Subcutaneous abdominal adipose tissue (tissue), 5 donors: ENCODE data around the gene TPO.
"Not testable (repeated sequence)": the region's sequence is repeated elsewhere in the genome, so short reads cannot be mapped to it uniquely, and the experiment has no call there.

ENCODE experiments used
- H3K27ac ChIP-seq: one replicate; pipeline ENCODE4 v1.7.0; 2013; ENCODE audit warnings: low read depth, mild to moderate bottlenecking, inconsistent platforms, low read length, moderate library complexity
- H3K27me3 ChIP-seq, 5 donors: one replicate each; pipeline ENCODE4 v1.7.0; 2013; ENCODE audit warnings: low read length in 5 of 5, inconsistent platforms in 1 of 5; ENCODE audit not compliant: control insufficient read depth in 5 of 5, insufficient read depth in 4 of 5
- H3K36me3 ChIP-seq, 5 donors: one replicate each; pipeline ENCODE4 v1.7.0; 2013; ENCODE audit warnings: low read length in 5 of 5; ENCODE audit not compliant: control insufficient read depth in 5 of 5, insufficient read depth in 5 of 5
- H3K4me1 ChIP-seq, 5 donors: one replicate each; pipeline ENCODE4 v1.7.0; 2013; ENCODE audit warnings: low read length in 5 of 5, mild to moderate bottlenecking in 3 of 5, moderate library complexity in 1 of 5; ENCODE audit not compliant: control insufficient read depth in 5 of 5, insufficient read depth in 5 of 5
- H3K4me3 ChIP-seq, 5 donors: one replicate each; pipeline ENCODE4 v1.7.0; 2013; ENCODE audit warnings: low read length in 5 of 5, low read depth in 1 of 5
- H3K9ac ChIP-seq, 5 donors: one replicate each; pipeline ENCODE4 v1.7.0; 2013; ENCODE audit warnings: low read length in 5 of 5, mild to moderate bottlenecking in 4 of 5, moderate library complexity in 3 of 5
- H3K9me3 ChIP-seq, 5 donors: one replicate each; pipeline ENCODE4 v1.7.0; 2013; ENCODE audit warnings: low read length in 5 of 5; ENCODE audit not compliant: control insufficient read depth in 5 of 5
- donor health status: healthy.
- donor health status: healthy.
- donor health status: healthy.
- donor health status: healthy.
- donor health status: healthy.

The TPO gene

DNA sequence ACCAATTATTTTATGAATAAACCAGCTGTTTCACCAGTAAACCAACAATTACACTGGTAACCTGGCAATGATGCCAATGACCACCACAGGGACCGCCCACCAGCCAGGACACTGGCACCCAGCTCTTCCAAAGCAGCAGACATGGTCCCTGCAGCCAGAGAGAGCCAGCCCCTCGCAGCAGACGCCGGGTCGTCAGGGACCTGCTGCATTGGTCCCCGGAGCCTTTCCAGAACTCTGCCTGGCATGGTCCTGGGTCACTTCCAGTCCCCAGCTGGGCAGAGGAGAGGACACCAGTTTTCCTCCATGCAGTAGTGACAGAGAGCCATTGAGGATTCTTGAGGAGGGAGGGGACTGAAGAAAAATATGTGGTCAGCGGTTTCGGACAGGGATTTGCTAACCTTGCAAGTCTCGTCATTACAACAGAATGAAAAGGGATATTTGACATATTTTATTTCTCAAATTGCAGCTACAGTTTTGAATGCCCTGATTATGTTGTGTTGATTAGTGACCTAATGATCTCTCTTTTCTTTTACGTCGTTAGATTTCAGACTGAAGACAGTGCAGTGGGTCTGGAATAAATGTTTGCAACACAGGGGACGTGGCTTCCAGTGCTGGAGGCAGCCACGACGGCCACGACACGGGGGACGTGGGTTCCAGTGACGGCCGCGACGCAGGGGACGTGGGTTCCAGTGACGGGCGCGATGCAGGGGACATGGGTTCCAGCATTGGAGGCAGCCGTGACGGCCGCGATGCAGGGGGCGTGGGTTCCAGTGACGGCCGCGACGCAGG lies 154.5 kb downstream of the TPO start:
- Histone ChIP-seq H3K9me3 (no peaks in the 10 kb centered on the region), H3K36me3 (no peaks in the 10 kb centered on the region), H3K4me3 (no peak overlapping the region), H3K4me1 (peaks cover 8 to 31% (median 10%) of the 10 kb centered on the region in 5 donors), H3K27me3 (no peaks in the 10 kb centered on the region), H3K27ac (no peak overlapping the region), H3K9ac (no peak overlapping the region)

DNA sequence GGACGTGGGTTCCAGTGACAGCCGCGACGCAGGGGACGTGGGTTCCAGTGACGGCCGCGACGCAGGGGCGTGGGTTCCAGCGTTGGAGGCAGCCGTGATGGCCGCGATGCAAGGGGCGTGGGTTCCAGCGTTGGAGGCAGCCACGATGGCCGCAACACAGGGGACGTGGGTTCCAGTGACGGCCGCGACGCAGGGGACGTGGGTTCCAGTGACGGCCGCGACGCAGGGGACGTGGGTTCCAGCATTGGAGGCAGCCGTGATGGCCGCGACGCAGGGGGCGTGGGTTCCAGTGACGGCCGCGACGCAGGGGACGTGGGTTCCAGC lies 155.0 kb downstream of the TPO start:
- H3K9me3 ChIP-seq, H3K9ac ChIP-seq, H3K4me3 ChIP-seq, H3K27ac ChIP-seq, H3K36me3 ChIP-seq, H3K27me3 ChIP-seq: not testable (repeated sequence)
- H3K4me1 ChIP-seq, result peaks cover 10 to 33% (median 16%) of the 10 kb centered on the region in 5 donors

DNA sequence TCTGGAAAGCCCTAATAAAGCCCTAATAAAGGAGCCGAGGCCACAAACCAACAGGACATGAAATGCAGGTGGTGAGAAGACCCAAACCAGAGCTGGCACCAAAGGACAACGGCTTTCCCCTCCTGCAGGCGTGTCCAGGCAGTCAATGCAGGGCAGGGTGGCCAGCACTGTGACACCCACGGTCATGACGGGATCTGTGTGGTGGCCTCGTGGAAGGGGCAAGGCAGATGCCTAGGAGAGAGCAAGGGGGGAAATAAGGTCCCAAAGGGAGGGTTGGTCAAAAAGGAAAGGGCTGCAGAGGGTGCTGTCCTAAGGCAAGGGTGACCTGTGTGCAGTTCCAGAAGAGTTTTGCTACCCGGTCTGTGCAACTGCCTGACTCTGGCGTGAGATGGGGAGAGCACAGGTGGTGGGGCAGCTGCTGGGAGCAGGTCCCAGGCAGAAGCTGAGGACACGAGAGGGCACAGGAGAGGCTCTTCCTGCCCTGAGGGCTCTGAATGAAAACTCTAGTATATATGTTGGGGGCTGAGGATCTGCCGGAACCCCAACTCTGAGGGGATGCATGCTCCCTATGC lies 156.7 kb downstream of the TPO start:
- Histone ChIP-seq H3K4me1 (peaks cover 6 to 19% (median 16%) of the 10 kb centered on the region in 5 donors), H3K4me3 (no peak overlapping the region), H3K9me3 (no peaks in the 10 kb centered on the region), H3K9ac (no peak overlapping the region), H3K36me3 (no peaks in the 10 kb centered on the region), H3K27ac (no peak overlapping the region), H3K27me3 (no peaks in the 10 kb centered on the region)

DNA sequence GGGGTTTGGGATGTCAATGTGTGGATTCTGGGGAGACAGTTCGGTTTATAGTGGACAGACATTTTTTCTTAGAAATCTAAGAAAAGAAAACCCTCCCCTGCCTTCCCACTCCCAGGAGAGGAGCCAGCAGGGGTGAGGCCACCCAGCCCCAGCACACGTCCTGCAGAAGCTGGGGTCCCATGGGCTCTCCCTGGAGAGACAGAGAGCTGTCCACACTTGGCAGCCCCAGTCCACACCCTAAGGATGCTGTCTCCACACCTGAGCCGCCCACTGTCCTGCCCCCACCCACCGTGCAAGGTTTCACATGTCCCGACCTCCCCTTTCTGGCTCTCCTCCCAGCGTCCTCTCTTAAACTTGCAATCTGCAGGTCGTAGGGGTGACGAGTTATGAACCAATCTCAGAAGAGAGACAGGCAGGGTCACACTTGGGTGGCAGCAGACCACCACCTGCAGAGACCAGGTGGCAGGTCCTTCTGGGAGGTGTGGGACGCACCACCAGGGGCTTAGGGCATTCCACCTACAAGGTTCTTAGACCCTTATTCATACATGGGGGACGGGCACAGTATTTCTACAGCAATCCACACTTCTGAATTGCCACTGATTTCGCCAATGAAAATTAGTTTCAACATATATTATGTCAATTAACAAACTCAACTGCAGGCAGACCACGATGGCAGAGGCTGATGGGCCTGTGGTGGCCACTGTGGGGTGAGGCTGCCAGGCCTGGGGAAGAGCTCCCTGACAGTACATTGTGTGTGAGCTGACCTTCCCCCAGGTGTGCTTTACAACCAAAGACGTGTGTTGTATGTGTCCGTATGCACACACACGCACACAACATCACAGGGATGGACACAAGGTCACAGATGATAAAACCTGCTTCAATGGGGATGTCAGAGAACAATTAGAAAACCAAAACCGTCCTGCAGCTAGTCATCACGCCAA lies 158.5 kb downstream of the TPO start:
- H3K27me3 ChIP-seq, result no peaks in the 10 kb centered on the region
- no peaks in the 10 kb centered on the region for H3K9me3 ChIP-seq
- peak overlapping the region; percentile 50 for H3K27ac ChIP-seq
- H3K4me3 ChIP-seq, result no peak overlapping the region
- peaks cover 6 to 19% (median 16%) of the 10 kb centered on the region in 5 donors for H3K4me1 ChIP-seq
- no peaks in the 10 kb centered on the region for H3K36me3 ChIP-seq
- H3K9ac ChIP-seq, result peak overlapping the region in 1 of 5 donors; percentile 6

DNA sequence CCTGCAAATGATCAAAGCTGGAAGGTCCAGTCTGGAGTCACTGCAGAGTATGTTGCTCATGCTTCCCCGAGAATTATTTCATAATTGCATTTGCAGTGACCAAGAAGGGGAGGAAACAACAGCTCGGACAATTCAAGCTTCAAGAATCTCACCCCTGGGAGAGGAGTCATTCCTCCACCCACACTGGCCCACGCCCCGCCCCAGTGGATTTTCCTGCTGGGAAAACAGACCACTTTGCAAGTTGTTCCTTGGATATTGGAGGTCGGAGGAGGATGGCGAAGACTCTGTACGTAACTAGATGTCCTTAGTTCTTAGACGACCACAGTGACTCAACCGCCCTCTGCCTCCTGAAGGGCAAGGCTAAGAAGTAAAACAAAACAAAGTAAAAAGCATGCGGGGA lies 159.4 kb downstream of the TPO start:
- Histone ChIP-seq H3K27ac (peak overlapping the region; percentile 50), H3K4me1 (peaks cover 6 to 19% (median 16%) of the 10 kb centered on the region in 5 donors), H3K9ac (peak overlapping the region in 2 of 5 donors; percentile 3 to 6), H3K36me3 (no peaks in the 10 kb centered on the region), H3K27me3 (no peaks in the 10 kb centered on the region), H3K4me3 (peak overlapping the region in 1 of 5 donors; percentile 14), H3K9me3 (no peaks in the 10 kb centered on the region)

- H3K4me3 ChIP-seq, result no peak overlapping the region
- H3K9me3 ChIP-seq, result no peaks in the 10 kb centered on the region
- no peaks in the 10 kb centered on the region for H3K27me3 ChIP-seq
- H3K4me1 ChIP-seq, result peaks cover 3 to 5% (median 4%) of the 10 kb centered on the region in 5 donors
- H3K27ac ChIP-seq, result no peak overlapping the region
- no peaks in the 10 kb centered on the region for H3K36me3 ChIP-seq
- H3K9ac ChIP-seq, result no peak overlapping the region
These were observed 164.6 kb downstream of the TPO start for GRCh38 chr2:1577846-1578245.

GRCh38 chr2:1581257-1581964 lies 168.1 kb downstream of the TPO start:
- H3K36me3 ChIP-seq, H3K9me3 ChIP-seq, H3K27ac ChIP-seq, H3K4me1 ChIP-seq, H3K4me3 ChIP-seq, H3K9ac ChIP-seq, H3K27me3 ChIP-seq: not testable (repeated sequence)

GRCh38 chr2:1581965-1582625 lies 168.8 kb downstream of the TPO start:
- no peak overlapping the region for H3K4me3 ChIP-seq
- H3K27me3 ChIP-seq, result no peaks in the 10 kb centered on the region
- H3K9me3 ChIP-seq, result no peaks in the 10 kb centered on the region
- no peak overlapping the region for H3K9ac ChIP-seq
- no peaks in the 10 kb centered on the region for H3K4me1 ChIP-seq
- no peak overlapping the region for H3K27ac ChIP-seq
- H3K36me3 ChIP-seq, result no peaks in the 10 kb centered on the region

DNA sequence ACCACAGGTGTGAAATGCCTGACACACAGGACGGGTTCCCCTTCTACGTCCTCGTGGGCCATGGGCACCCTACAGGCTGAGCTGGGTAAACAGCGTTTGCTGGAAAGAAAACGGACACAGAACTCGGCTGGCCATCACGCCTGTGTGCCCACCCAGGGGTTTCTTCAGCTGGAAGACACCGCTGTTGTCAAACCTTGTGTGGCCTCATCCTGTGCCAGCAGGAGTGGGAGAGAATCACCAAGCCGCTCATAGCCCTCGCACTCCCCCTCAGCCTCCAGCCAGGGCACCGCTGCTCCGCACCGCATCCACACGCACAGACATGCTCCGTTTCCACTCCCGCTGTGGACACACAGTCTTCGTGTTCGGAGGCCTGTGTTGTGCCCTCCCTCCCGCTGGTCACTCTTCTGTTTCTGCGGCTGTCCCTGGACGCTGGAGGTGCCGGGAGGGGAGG lies 169.7 kb downstream of the TPO start:
- H3K27ac ChIP-seq, result no peak overlapping the region
- H3K27me3 ChIP-seq, result peaks cover 0 to under 1% (median 0%) of the 10 kb centered on the region in 5 donors
- H3K9me3 ChIP-seq, result no peaks in the 10 kb centered on the region
- no peaks in the 10 kb centered on the region for H3K4me1 ChIP-seq
- no peaks in the 10 kb centered on the region for H3K36me3 ChIP-seq
- H3K4me3 ChIP-seq, result no peak overlapping the region
- no peak overlapping the region for H3K9ac ChIP-seq
